Activated CD8-positive, alpha-beta memory T cell treated with anti-CD3 and anti-CD28 coated beads for 48 hours (primary cell): ENCODE data around the gene PHACTR1.
"Not testable (repeated sequence)": the region's sequence is repeated elsewhere in the genome, so short reads cannot be mapped to it uniquely, and the experiment has no call there.

Experiments
- DNase-seq, 3 experiments: peaks; one replicate each; pipeline ENCODE4 v3.0.0-alpha.2; 2020; ENCODE audit warnings: low read depth in 2 of 3, low spot score in 2 of 3

PHACTR1 gene

DNA sequence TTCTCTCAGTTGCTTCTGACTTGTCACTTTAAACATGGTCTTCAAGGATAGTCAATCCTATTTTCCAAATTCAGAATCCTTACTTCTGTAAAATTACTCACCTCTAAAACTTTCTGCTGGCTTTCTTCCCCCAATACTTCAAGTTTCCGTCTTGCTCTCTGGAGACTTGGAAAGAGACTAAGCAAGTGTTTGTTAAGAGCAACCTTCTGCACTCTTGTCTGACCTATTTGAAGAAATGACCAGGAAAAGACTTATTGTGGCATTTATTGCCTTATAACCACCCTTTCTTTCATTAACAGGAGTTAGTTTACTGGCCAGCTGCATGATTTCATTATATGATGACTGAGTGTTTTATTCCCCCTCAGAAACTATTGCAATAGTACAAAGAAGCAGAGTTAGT, 430.8 kb downstream of the PHACTR1 start:
- DNase-seq, result no peak

DNA sequence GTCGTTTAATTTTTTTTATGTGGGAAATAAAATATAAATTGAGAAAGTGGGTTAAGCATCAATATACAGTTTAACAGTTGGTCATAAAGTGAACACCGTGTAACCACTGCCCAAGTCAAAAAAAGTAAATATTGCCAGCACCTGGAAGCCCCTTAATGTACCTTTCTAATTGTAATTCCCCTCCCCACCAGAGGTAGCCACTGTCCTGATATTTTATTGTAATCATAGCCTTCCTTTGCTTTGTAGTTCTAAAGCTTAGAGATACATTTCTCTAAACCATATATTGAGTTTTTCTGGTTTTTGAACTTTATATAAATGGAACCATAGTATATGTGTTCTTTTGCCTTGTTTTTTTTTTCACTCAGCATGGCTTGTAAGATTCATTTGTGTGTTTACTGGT, 431.2 kb downstream of the PHACTR1 start:
- no peak for DNase-seq

DNA sequence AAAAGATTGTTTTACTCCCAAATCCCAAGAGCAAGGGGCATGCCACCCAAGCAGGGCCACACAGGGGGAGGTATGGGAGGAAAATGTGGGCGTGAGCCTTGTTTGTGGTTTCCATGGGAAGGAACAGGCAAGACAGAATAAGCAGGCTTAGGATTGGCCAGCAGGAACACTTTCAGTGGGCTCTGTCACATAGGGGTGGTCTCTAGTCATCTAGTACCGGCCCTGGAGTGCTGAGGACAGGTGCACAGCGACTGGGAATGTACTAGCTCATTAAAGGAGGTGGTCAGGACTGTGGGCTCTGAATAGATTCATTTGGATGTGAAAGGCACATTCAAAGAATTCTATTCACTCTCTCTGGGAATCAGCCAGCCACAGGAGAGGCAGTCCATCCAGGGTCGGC, 436.2 kb downstream of the PHACTR1 start:
- no peak for DNase-seq

DNA sequence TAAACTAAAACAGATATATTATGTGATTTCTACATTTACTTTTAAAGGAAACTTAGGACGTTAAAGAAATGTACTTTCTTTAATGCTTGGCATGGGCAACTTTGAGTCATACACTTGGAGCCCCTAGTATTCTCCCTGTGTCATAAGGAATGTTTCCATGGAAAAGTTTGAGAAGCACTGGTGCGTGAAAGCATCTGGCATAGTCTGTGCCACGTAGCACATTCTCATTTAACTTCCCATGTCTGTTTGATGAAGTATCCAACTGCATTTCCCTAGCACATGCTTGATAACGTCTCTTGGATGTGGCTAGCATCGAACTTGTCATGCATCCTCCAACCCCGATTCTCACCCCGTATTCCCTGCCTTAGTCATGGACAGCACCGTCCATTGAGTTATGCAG, 439.8 kb downstream of the PHACTR1 start:
- DNase-seq, result no peak

DNA sequence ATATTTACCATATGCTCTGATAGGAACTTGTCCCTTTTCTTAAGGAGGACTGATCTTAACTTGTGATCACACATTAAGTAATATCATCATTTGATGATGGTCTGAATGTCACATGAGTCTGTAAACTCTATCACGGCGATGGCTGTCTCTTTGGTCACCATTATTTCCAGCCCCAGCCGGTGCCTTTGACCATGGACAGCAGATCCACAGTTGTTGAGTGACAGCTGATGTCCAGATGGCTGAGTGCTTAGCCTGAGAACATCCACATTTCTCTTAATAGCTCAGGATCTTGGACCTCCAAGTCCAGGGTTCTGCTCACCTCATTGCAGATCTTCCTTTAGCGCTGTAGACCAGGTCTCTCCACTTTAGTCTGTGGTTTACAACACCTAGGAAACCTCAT, 440.7 kb downstream of the PHACTR1 start:
- DNase-seq, result no peak

DNA sequence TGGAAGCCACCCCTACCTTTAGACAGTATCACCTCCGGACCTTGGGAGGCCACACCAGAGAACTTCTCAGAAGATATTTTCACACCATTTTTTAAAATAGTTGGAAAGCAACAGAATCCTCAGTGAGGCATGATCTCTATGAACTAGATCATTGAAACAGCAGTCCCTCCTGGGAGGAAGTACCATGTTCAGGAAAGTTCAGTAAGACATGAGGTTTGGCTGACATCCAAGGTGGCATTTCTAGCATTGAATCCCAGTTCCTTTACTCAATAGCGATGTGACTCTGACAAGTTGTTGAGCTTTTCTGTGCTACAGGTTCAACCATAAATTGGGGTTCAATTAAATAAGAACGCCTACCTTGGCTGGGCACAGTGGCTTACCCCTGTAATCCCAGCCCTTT, 442.7 kb downstream of the PHACTR1 start:
- DNase-seq, result no peak

DNA sequence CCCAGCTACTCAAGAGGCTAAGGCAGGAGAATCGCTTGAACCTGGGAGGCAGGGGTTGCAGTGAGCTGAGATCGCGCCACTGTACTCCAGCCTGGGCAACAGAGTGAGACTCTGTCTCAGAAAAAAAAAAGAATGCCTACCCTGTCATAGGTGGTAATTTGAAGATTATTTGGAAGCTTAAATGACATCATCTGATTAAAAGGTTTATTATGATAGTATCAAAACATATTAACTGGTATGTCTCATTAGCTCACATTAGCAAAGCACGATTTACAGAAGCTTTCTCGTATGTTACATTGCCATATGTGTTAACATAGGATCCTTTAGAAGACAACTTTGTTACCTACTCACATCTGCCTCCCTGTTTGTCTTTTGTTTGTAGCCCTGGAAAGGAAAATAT, 443.3 kb downstream of the PHACTR1 start:
- not testable (repeated sequence) for DNase-seq

DNA sequence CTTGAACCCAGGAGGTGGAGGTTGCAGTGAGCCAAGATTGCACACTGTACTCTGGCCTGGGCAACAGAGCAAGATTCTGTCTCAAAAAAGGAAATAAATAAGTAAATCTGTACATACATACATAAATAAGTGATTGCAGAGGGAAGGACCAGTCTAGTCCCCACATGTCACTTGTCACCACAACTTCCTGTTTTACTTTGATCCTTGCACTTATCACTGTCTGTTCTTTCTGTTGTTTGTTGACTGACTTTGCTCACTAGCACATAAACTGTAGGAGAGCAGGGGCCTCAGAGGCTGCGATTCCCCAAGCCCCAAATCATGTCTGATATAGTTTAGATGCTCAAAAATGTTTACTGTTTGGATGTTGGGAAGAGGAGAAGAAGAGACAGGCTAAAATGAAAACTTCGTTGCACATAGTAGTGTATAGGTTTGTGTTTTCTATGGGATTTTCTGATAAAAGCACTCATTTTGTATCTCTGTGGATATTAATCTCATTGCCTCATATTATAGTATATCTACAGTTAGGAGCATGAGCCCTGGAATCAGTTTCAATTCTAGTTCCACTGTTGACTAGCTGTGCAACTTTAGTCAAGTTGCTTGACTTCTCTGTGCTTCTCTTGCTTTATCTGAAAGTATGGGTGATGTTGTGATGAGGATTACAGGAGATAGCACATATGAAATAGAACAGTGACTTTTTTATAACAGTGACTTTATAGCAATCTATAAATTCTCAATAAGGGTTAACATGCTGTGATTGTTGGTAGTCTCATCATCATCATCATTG, 446.8 kb downstream of the PHACTR1 start:
- no peak for DNase-seq

DNA sequence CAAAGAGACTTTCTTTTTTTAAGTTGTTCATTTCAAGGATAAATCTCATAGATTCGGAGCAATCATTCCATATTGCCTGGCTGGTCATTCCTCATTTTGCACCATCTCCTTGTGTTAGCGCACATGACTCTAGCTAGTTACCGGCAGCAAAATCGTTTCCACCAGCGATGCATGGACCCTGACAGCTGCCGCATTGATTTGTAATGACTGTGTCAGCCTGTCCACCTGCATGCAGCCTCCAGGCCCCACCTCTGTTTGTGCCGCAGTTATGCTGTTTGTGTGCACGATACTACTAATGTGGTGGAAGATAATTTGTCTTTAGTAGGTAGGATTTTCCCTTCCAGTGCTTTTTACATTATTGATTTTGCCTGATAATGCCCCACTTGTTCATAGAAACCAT, 447.7 kb downstream of the PHACTR1 start:
- DNase-seq, result no peak

DNA sequence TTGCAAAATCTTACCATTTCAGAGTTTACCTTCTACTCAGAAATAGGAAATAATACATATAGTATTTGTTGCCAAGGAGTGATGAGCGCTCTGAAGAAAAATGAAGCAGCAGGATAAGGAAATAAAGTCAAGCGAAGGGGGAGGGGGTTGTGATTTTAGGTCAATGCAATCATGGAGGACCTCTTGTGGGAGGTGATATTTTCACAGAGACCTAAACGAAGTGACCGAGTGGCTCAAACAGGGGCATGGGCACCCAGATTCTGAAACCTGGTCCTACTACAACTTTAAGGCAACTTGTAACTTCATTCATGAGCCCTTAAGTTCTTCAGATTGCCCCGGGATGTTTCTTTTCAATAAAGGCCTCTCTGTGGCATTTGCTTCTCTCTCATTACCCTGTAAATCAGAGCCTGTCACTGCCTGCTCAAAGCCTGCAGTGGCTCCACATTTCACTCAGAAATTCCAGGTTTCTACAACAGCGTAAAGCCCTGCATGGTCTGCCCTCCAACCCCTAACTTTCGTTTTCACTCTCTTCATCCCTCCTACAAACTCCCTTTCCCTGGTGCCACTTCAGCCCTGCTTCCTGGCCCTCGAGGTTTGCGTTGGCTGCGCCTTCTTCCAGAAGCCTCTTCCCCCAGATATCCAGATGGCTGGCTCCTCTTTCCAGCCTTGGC, 449.1 kb downstream of the PHACTR1 start:
- no peak for DNase-seq

DNA sequence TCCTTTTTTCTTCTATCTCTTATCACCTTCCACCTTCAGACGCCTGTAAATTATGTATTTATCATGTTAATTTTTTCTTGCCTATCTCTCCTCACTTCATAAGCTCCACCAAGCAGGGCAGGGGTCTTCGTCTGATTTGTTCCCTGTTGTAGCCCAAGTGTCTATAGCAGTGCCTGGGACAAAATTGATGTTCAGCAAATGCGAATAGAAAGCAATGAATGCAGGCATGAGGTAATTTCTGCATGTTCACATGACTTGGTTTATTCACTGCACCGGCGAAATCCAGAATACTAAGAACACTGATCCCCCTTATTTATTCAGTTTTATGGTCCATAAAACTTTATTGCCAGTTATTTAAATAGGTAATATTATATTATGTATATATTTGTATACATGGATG, 449.7 kb downstream of the PHACTR1 start:
- DNase-seq, result no peak

DNA sequence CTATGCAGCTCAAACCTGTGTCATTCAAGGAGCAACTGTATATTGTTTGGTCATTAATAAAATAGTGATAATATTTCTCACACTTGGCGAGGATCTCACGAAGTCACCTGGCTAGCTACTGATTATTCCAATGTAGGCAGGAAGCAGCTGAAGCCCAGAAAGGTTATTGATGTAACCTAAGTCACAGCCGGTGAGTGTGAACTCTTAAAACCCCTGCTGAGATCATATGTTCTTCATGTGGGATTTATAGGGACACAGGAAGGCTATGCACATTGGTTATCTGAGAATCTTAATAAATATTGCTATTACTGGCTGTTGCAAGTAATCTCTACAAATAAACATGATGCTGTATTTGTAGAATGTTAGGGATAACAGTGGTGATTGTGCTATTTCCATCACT, 450.3 kb downstream of the PHACTR1 start:
- no peak for DNase-seq

DNA sequence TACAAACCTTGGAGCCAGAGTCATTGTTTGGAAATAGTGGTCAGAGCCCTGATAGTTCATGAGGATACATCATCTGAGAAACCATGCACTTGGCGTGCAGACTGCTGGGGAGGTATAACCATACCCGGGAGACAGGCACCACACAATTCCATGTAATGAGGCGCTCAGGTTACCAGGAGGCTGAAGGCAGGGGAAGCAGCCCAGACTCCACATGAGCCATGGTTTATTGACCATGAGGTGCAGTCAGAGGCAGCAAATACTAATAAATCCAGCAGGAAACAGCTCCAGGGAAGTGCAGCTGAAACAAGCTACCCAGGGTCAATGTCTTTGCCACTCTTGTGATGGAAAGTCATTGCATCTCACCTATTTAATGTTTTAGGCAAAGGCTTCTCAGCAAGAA, 455.7 kb downstream of the PHACTR1 start:
- no peak for DNase-seq

DNA sequence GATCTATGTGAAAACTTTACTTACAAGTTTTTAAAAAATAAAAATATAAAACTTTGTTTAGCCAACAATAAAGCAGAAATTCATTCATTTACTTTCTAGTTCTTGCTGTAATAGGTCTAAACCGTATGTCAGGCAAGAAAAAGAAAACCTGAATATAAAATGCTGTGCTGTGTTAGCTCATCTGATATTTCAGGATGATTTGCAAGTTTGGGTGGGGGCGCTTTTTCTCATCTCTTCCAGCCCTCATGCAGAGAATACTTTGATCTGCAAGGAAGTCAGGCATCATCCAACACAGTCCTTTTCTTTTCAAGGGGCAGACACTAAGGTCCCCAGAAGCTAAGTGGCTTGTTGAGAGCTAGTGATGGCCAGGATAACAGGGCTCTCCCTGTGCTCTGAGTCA, 458.5 kb downstream of the PHACTR1 start:
- DNase-seq, result no peak

DNA sequence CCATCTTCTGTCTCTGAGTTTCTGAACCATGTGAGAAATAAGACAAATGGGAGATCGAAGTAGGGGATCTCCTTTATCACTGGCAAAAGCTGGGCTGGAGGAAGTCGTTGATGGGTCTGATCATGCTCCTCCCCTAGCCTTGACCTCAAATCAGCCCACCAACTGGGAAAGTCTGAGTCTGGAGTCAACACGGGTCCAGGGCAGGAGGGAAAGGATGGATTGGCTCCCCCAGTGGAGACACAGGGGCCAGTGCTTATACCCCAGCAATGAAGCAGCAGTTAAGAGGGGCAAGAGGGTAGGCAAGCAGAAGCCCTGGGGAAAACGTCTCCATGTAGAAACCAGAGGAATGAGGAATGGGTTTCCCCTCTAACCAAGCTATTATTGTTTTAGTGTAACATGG, 459.2 kb downstream of the PHACTR1 start:
- no peak for DNase-seq

DNA sequence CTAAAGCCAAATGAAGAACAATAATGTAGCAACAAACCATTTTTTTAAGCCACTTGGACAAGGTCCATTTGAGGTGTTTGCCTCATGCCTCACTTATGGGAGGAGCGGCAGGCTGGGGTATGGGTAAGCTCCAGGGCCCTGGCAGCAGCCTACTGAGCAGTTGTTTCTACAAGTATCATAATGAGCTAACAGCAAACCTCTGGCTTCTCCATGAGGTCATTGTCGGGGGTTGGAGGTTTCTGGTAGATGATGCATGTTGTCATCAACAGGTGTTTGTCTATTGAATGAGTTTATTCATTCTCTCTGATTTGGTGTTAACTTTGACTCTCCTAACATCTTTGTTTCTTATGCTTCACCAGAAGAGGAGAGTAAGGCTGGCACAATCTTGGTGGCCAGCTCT, 461.1 kb downstream of the PHACTR1 start:
- no peak for DNase-seq

DNA sequence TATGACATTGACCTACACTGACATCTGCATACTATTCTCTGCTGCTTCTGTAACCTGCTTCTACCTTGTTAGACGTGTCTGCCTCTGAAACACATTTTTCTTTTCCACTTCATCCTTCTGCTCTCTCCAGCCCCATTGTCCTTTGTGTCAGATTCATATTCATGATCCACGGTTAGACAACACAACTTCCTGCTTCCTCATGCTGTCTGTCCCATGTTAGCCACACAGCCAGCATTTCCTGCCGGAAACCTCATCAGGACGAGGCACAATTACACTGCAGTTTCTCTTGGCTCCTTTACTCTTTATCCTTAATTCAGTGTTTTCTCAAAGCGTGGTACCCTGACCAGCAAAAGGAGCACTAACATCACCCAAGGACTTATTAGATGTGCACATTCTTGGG, 461.5 kb downstream of the PHACTR1 start:
- no peak for DNase-seq

DNA sequence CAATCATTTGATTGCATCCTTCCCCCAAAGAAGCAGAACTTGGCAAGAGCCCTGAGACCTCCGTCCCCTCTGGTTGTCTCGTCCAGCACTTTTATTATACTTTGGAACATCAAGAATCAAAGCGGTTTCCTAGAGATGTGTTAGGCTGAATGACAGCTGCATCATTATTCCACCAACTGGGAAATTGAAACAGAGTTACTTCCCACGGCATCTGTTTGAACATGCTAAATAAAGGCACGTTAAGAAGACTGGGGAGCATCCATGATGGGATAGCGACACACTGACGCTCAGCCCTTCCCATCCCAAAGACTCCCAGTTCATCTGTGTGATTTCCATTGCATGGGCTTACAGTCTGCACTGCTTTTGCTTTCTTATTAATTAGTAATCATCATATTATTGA, 464.0 kb downstream of the PHACTR1 start:
- DNase-seq, result no peak

DNA sequence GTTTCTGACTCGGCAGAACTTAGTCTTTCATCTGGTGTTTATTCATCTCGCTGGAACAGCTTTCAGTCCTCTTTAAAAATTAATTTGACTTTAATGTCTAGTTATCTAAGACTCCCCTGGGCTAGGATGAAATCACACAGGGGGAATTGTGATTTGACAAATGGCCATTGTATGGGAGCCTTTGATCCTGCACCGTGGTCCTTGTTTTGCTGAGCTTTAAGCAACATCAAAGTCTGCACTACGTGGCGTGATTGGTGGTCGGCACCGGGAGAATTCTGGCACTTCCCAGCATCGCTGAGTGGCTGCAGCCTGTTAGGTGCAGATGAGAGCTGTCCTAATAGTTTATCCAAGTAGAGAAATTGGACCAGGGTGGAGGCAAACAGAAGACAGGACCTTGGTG, 464.8 kb downstream of the PHACTR1 start:
- no peak for DNase-seq

DNA sequence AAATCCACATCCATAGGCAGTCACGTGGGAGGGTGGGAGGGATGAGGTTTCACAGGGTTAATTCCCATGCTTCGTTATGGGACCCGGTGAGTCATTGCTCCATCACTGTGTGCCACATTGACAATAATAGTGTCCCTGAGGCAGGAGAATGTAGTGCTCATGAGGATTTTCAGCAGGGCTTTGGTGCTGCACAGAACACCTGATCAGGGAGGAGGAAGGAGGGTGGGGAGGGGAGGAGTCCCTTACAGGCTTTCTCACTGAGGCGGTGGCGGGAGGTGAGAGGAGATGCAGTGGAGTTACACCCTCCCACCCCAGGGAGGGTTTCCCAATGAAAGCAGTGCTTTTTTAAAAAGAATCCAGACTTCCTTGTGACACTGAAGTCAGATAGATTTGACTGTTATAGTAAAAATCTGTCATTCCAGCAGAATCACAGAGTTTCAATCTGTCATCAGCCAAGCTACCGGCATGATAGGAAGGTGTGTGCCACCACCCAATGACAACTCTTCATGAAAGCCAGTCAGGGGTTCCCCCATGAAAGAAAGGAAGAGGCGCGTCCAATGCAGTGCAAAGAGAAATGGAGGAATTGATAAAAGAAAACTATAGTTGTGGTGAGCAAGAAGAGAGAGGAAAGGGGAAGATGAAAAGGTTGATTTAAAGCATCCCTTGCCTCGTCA, 467.0 kb downstream of the PHACTR1 start:
- no peak for DNase-seq

DNA sequence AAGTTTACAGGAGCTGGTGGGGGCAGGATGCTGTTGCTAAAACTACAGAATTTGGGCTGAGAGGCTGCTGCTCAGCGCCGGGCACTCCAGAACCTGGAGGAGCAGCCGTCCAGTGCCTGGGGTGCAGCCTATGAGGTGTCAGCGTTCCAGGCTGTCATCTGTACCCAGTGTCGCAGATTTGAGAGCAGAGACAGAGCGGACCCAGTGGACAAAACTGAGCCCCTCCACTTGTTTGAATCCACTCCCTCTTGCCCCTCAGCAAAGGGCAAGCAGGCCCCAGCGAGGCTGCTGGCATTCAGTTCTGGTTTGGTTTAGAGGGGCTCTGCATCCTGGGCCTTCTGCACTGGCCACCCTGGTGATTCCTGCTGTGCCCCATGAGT, 467.5 kb downstream of the PHACTR1 start:
- no peak for DNase-seq

DNA sequence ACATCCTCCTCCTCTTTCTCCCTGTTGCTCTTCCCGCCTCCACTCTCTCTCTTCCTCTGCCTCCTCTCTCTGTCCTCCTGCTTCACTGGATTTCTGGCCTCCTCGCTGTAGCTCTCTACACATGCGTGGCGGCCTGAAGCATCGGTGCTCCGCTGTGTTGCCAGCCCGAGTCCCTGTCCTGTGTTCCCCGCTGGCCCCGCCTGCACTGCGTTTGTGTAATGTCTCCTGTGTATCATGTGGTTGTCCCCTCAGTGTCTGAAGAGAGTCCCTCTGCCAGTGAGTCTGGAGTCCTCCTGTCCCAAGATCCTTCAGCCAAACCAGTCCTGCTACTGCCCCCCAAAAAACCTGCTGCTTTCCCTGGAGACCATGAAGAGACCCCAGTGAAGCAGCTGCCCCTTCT, 468.0 kb downstream of the PHACTR1 start:
- DNase-seq, result no peak
